A204.1 (cell line): ENCODE measurements around the gene EAPP.
"Not testable (repeated sequence)": the region's sequence is repeated elsewhere in the genome, so short reads cannot be mapped to it uniquely, and the experiment has no call there.

Source experiments
- FAIRE-seq: peaks from 2 replicates; lab custom pipeline; 2012; peaks lifted over from hg19 to GRCh38; lab: Jason Lieb, UNC

The EAPP gene

GRCh38 chr14:34539407-34540180, at the start of gene EAPP:
Gene EAPP (minus strand): TSS chr14:34539701. CDS start chr14:34539628, 73 bp downstream.
- peak; percentile 32 for FAIRE-seq

- no peak for FAIRE-seq
These were observed 44.0 kb upstream of the EAPP start for GRCh38 chr14:34583525-34583924.

GRCh38 chr14:34582117-34582680, 42.7 kb upstream of the EAPP start:
- no peak for FAIRE-seq

- FAIRE-seq: no peak
These were observed 40.9 kb upstream of the EAPP start for GRCh38 chr14:34580381-34580780.

GRCh38 chr14:34571771-34572170, 32.3 kb upstream of the EAPP start:
- FAIRE-seq: no peak

- FAIRE-seq: no peak
These were observed 30.2 kb upstream of the EAPP start for GRCh38 chr14:34569750-34570149.

GRCh38 chr14:34568803-34569202, 29.3 kb upstream of the EAPP start:
- FAIRE-seq: no peak

- FAIRE-seq: no peak
These were observed 23.3 kb upstream of the EAPP start for GRCh38 chr14:34562776-34563150.

- FAIRE-seq: not testable (repeated sequence)
These were observed 22.7 kb upstream of the EAPP start for GRCh38 chr14:34562037-34562775.

GRCh38 chr14:34556498-34556829, 17.0 kb upstream of the EAPP start:
- FAIRE-seq: not testable (repeated sequence)

GRCh38 chr14:34555583-34556497, 16.3 kb upstream of the EAPP start:
- peak; percentile 83 for FAIRE-seq

- FAIRE-seq: no peak
These were observed 15.2 kb upstream of the EAPP start for GRCh38 chr14:34554540-34555250.

GRCh38 chr14:34549276-34549966, 9.9 kb upstream of the EAPP start:
- FAIRE-seq: not testable (repeated sequence)

GRCh38 chr14:34548472-34548981, 9.0 kb upstream of the EAPP start:
- FAIRE-seq: no peak

- FAIRE-seq: not testable (repeated sequence)
These were observed 7.6 kb upstream of the EAPP start for GRCh38 chr14:34547136-34547520.

- peak; percentile 97 for FAIRE-seq
These were observed 7.0 kb upstream of the EAPP start for GRCh38 chr14:34546272-34547135.

- FAIRE-seq: not testable (repeated sequence)
These were observed 919 bp upstream of the EAPP start for GRCh38 chr14:34540181-34541059.

- no peak for FAIRE-seq
These were observed 562 bp downstream of the EAPP start for GRCh38 chr14:34538871-34539406.
